Measurements from ENCODE around the gene FASTKD2. TPM values are rescaled to one million over a fixed set of nuclear protein-coding genes. Genes with fewer than 3 reads are reported as not detected.
"Not testable (repeated sequence)": the region's sequence is repeated elsewhere in the genome, so short reads cannot be mapped to it uniquely, and the experiment has no call there.

The FASTKD2 gene
- total RNA-seq, 2 experiments from 2014 or later, result 44.1 to 44.5 TPM

- Mint-ChIP-seq H3K36me3 (peaks cover 3% of the 10 kb centered on the region), H3K27me3 (no peaks in the 10 kb centered on the region), H3K4me1 (peaks cover 30% of the 10 kb centered on the region), H3K27ac (no peak overlapping the region), H3K4me3 (no peak overlapping the region), H3K9me3 (no peaks in the 10 kb centered on the region)
- DNase-seq, result no peak
These were observed 37.5 kb downstream of the FASTKD2 start for GRCh38 chr2:206802654-206803514.

- H3K27ac Mint-ChIP-seq, result no peak overlapping the region
- peaks cover 19% of the 10 kb centered on the region for H3K4me1 Mint-ChIP-seq
- no peaks in the 10 kb centered on the region for H3K9me3 Mint-ChIP-seq
- no peaks in the 10 kb centered on the region for H3K27me3 Mint-ChIP-seq
- no peak overlapping the region for H3K4me3 Mint-ChIP-seq
- no peaks in the 10 kb centered on the region for H3K36me3 Mint-ChIP-seq
- DNase-seq, result no peak
These were observed 38.9 kb downstream of the FASTKD2 start for GRCh38 chr2:206804326-206804725.

- Mint-ChIP-seq H3K4me3 (no peak overlapping the region), H3K9me3 (no peaks in the 10 kb centered on the region), H3K27me3 (no peaks in the 10 kb centered on the region), H3K27ac (no peak overlapping the region), H3K4me1 (peaks cover 5% of the 10 kb centered on the region), H3K36me3 (no peaks in the 10 kb centered on the region)
- no peak for DNase-seq
These were observed 40.6 kb downstream of the FASTKD2 start for GRCh38 chr2:206805887-206806607.

GRCh38 chr2:206807624-206808023, 42.2 kb downstream of the FASTKD2 start:
- not testable (repeated sequence) for H3K36me3 Mint-ChIP-seq, H3K4me3 Mint-ChIP-seq, DNase-seq, H3K9me3 Mint-ChIP-seq, H3K27ac Mint-ChIP-seq, H3K27me3 Mint-ChIP-seq, H3K4me1 Mint-ChIP-seq

GRCh38 chr2:206812471-206812870, 47.1 kb downstream of the FASTKD2 start:
- not testable (repeated sequence) for H3K27me3 Mint-ChIP-seq, H3K4me3 Mint-ChIP-seq, H3K9me3 Mint-ChIP-seq, H3K36me3 Mint-ChIP-seq, DNase-seq, H3K4me1 Mint-ChIP-seq, H3K27ac Mint-ChIP-seq

GRCh38 chr2:206814498-206814897, 49.1 kb downstream of the FASTKD2 start:
- Mint-ChIP-seq H3K36me3 (no peaks in the 10 kb centered on the region), H3K27me3 (no peaks in the 10 kb centered on the region), H3K9me3 (no peaks in the 10 kb centered on the region), H3K4me1 (no peaks in the 10 kb centered on the region), H3K4me3 (no peak overlapping the region), H3K27ac (no peak overlapping the region)
- no peak for DNase-seq

- no peaks in the 10 kb centered on the region for H3K27me3 Mint-ChIP-seq
- H3K27ac Mint-ChIP-seq, result no peak overlapping the region
- H3K4me1 Mint-ChIP-seq, result no peaks in the 10 kb centered on the region
- no peaks in the 10 kb centered on the region for H3K9me3 Mint-ChIP-seq
- H3K36me3 Mint-ChIP-seq, result no peaks in the 10 kb centered on the region
- no peak for DNase-seq
- no peak overlapping the region for H3K4me3 Mint-ChIP-seq
These were observed 55.4 kb downstream of the FASTKD2 start for GRCh38 chr2:206820807-206821206.

- Mint-ChIP-seq H3K9me3 (no peaks in the 10 kb centered on the region), H3K27me3 (no peaks in the 10 kb centered on the region), H3K4me3 (no peak overlapping the region), H3K4me1 (no peaks in the 10 kb centered on the region), H3K27ac (no peak overlapping the region), H3K36me3 (no peaks in the 10 kb centered on the region)
- DNase-seq, result no peak
These were observed 57.8 kb downstream of the FASTKD2 start for GRCh38 chr2:206823178-206823577.

GRCh38 chr2:206824087-206824618, 58.7 kb downstream of the FASTKD2 start:
- no peak for DNase-seq
- Mint-ChIP-seq H3K9me3 (no peaks in the 10 kb centered on the region), H3K27ac (no peak overlapping the region), H3K4me3 (no peak overlapping the region), H3K4me1 (no peaks in the 10 kb centered on the region), H3K36me3 (no peaks in the 10 kb centered on the region), H3K27me3 (no peaks in the 10 kb centered on the region)

- no peak overlapping the region for H3K27ac Mint-ChIP-seq
- H3K36me3 Mint-ChIP-seq, result no peaks in the 10 kb centered on the region
- no peaks in the 10 kb centered on the region for H3K4me1 Mint-ChIP-seq
- H3K9me3 Mint-ChIP-seq, result no peaks in the 10 kb centered on the region
- DNase-seq, result no peak
- no peaks in the 10 kb centered on the region for H3K27me3 Mint-ChIP-seq
- H3K4me3 Mint-ChIP-seq, result no peak overlapping the region
These were observed 59.6 kb downstream of the FASTKD2 start for GRCh38 chr2:206824993-206825392.

GRCh38 chr2:206831442-206831995, 66.1 kb downstream of the FASTKD2 start:
- H3K4me1 Mint-ChIP-seq, result no peaks in the 10 kb centered on the region
- H3K4me3 Mint-ChIP-seq, result no peak overlapping the region
- no peak overlapping the region for H3K27ac Mint-ChIP-seq

GRCh38 chr2:206832873-206833272, 67.5 kb downstream of the FASTKD2 start:
- H3K27ac Mint-ChIP-seq, result no peak overlapping the region
- no peaks in the 10 kb centered on the region for H3K27me3 Mint-ChIP-seq
- no peak overlapping the region for H3K4me3 Mint-ChIP-seq
- peaks cover 8% of the 10 kb centered on the region for H3K9me3 Mint-ChIP-seq
- no peak for DNase-seq
- no peaks in the 10 kb centered on the region for H3K4me1 Mint-ChIP-seq
- peaks cover 5% of the 10 kb centered on the region for H3K36me3 Mint-ChIP-seq

More at GRCh38 chr2:206831442-206831995, 66.1 kb downstream of the FASTKD2 start:
- no peaks in the 10 kb centered on the region for H3K27me3 Mint-ChIP-seq
- H3K9me3 Mint-ChIP-seq, result peaks cover 8% of the 10 kb centered on the region
- H3K36me3 Mint-ChIP-seq, result peaks cover 5% of the 10 kb centered on the region
- DNase-seq, result no peak

- no peaks in the 10 kb centered on the region for H3K4me1 Mint-ChIP-seq
- no peak overlapping the region for H3K27ac Mint-ChIP-seq
- no peak for DNase-seq
- H3K27me3 Mint-ChIP-seq, result no peaks in the 10 kb centered on the region
- H3K9me3 Mint-ChIP-seq, result peaks cover 8% of the 10 kb centered on the region
- H3K36me3 Mint-ChIP-seq, result peaks cover 5% of the 10 kb centered on the region
- H3K4me3 Mint-ChIP-seq, result no peak overlapping the region
These were observed 67.9 kb downstream of the FASTKD2 start for GRCh38 chr2:206833291-206833690.

- Mint-ChIP-seq H3K27me3 (no peaks in the 10 kb centered on the region), H3K27ac (no peak overlapping the region), H3K4me3 (no peak overlapping the region), H3K4me1 (no peaks in the 10 kb centered on the region), H3K9me3 (peaks cover 8% of the 10 kb centered on the region), H3K36me3 (peaks cover 5% of the 10 kb centered on the region)
- no peak for DNase-seq
These were observed 71.3 kb downstream of the FASTKD2 start for GRCh38 chr2:206836722-206837121.

- Mint-ChIP-seq H3K27me3 (no peaks in the 10 kb centered on the region), H3K27ac (no peak overlapping the region), H3K4me1 (no peaks in the 10 kb centered on the region), H3K36me3 (peaks cover 3% of the 10 kb centered on the region), H3K9me3 (peaks cover 8% of the 10 kb centered on the region), H3K4me3 (no peak overlapping the region)
- DNase-seq, result no peak
These were observed 72.4 kb downstream of the FASTKD2 start for GRCh38 chr2:206837775-206838174.

Measured in activated naive CD8-positive, alpha-beta T cell treated with anti-CD3 and anti-CD28 coated beads for 36 hours (primary cell).